Activated B cell treated with CpG ODN at 0.5 μM for 24 hours (primary cell): ENCODE results near the gene MUSTN1. TPM values are rescaled to one million over a fixed set of nuclear protein-coding genes. Genes with fewer than 3 reads are reported as not detected.

Source experiments
- ATAC-seq: fragments of 200-7000 bp; cut with Tn5 transposase; one replicate; pipeline ENCODE4 v1.10.0; 2021; ENCODE audit warnings: low read depth, mild to moderate bottlenecking, moderate library complexity
- CTCF ChIA-PET: fragments of 350-600 bp; sonication (Branson Sonifier 250); formaldehyde crosslinking; loops from one replicate; lab custom pipeline; 2021; ENCODE audit warnings: antibody characterized with exemption; lab: Charles Lee
- POLR2A ChIA-PET: fragments of 350-600 bp; sonication (Branson Sonifier 250); formaldehyde crosslinking; loops from one replicate; lab custom pipeline; 2021; ENCODE audit warnings: antibody characterized with exemption; lab: Charles Lee
- DNase-seq: peaks from one replicate; pipeline ENCODE4 v3.0.0; 2022
- H3K27ac Mint-ChIP-seq: one replicate; pipeline ENCODE4 v1.8.0; 2020; ENCODE audit warnings: mixed read lengths
- H3K27me3 Mint-ChIP-seq: one replicate; pipeline ENCODE4 v1.8.0; 2021; ENCODE audit warnings: mixed read lengths
- H3K36me3 Mint-ChIP-seq: one replicate; pipeline ENCODE4 v1.8.0; 2021; ENCODE audit warnings: low read depth, mixed read lengths
- H3K4me1 Mint-ChIP-seq: one replicate; pipeline ENCODE4 v1.8.0; 2021; ENCODE audit warnings: mixed read lengths
- H3K4me3 Mint-ChIP-seq: one replicate; pipeline ENCODE4 v1.8.0; 2020; ENCODE audit warnings: mild to moderate bottlenecking, mixed read lengths
- H3K9me3 Mint-ChIP-seq: one replicate; pipeline ENCODE4 v1.8.0; 2020; ENCODE audit warnings: mixed read lengths
- CTCF ChIP-seq: fragments of 200-600 bp; IDR thresholded peaks from one replicate; pipeline ENCODE4 v1.8.0; 2022; ENCODE audit warnings: antibody characterized with exemption, mild to moderate bottlenecking
- intact Hi-C: fragments of 100-400 bp; cut with micrococcal nuclease; formaldehyde crosslinking; loops from one replicate; pipeline ENCODE4 v1.15.1; 2024
- total RNA-seq: library from RNA; stranded (reverse); gene quantifications from 2 replicates; pipeline ENCODE4 v1.2.3, GENCODE V29; 2022

The MUSTN1 gene
- total RNA-seq, 1 donor from 2014 or later: 1.6 TPM

- Mint-ChIP-seq H3K4me3 (no peak overlapping the region), H3K9me3 (no peaks in the 10 kb centered on the region), H3K27ac (no peak overlapping the region), H3K4me1 (no peaks in the 10 kb centered on the region), H3K36me3 (peaks cover 57% of the 10 kb centered on the region), H3K27me3 (no peaks in the 10 kb centered on the region)
- DNase-seq (no peak), ATAC-seq (no peak)
- TF ChIP-seq CTCF: no peak
- CTCF ChIA-PET: interaction anchor here (1.1 kb wide), 1 partner anchor 137 kb away, joined by 4 read pairs; no protein-coding TSS in a partner anchor
- POLR2A ChIA-PET: no interaction called here
- intact Hi-C loops: loop anchor here (5.0 kb wide), 1 partner anchor 139 kb away; no protein-coding TSS in a partner anchor
Measured at GRCh38 chr3:52848617-52849016, 13.8 kb upstream of the MUSTN1 start.

GRCh38 chr3:52847726-52848125 is 12.9 kb upstream of the MUSTN1 start:
- CTCF ChIA-PET: no interaction called here
- Mint-ChIP-seq H3K4me3 (no peak overlapping the region), H3K9me3 (no peaks in the 10 kb centered on the region), H3K4me1 (no peaks in the 10 kb centered on the region), H3K27ac (no peak overlapping the region), H3K36me3 (peaks cover 57% of the 10 kb centered on the region), H3K27me3 (no peaks in the 10 kb centered on the region)
- TF ChIP-seq CTCF: no peak
- ATAC-seq (no peak), DNase-seq (no peak)
- POLR2A ChIA-PET: no interaction called here
- intact Hi-C loops: loop anchor here (5.0 kb wide), 1 partner anchor 140 kb away; no protein-coding TSS in a partner anchor

- no peak for ATAC-seq
- ChIA-PET POLR2A (no interaction called here), CTCF (no interaction called here)
- intact Hi-C loops: loop anchor here (5.0 kb wide), 1 partner anchor 140 kb away; no protein-coding TSS in a partner anchor
- H3K36me3 Mint-ChIP-seq: peaks cover 61% of the 10 kb centered on the region
- TF ChIP-seq CTCF: no peak
- no peaks in the 10 kb centered on the region for H3K27me3 Mint-ChIP-seq
- H3K9me3 Mint-ChIP-seq: no peaks in the 10 kb centered on the region
- H3K27ac Mint-ChIP-seq: no peak overlapping the region
- DNase-seq: no peak
- H3K4me3 Mint-ChIP-seq: no peak overlapping the region
- no peaks in the 10 kb centered on the region for H3K4me1 Mint-ChIP-seq
Measured at GRCh38 chr3:52847241-52847640, 12.4 kb upstream of the MUSTN1 start.

- ATAC-seq (no peak), DNase-seq (no peak)
- peaks cover 61% of the 10 kb centered on the region for H3K36me3 Mint-ChIP-seq
- H3K9me3 Mint-ChIP-seq: no peaks in the 10 kb centered on the region
- H3K4me1 Mint-ChIP-seq: no peaks in the 10 kb centered on the region
- no peaks in the 10 kb centered on the region for H3K27me3 Mint-ChIP-seq
- H3K27ac Mint-ChIP-seq: no peak overlapping the region
- no peak for TF ChIP-seq CTCF
- no peak overlapping the region for H3K4me3 Mint-ChIP-seq
- POLR2A ChIA-PET: no interaction called here
- CTCF ChIA-PET: interaction anchor here (1.1 kb wide), 1 partner anchor 88 kb away, joined by 3 read pairs; no protein-coding TSS in a partner anchor
- intact Hi-C loops: loop anchor here (5.0 kb wide), 1 partner anchor 141 kb away; no protein-coding TSS in a partner anchor
Measured at GRCh38 chr3:52846432-52846965, 11.7 kb upstream of the MUSTN1 start.

- TF ChIP-seq CTCF: no peak
- ATAC-seq: peak; percentile 57
- no peak for DNase-seq
- Mint-ChIP-seq H3K27ac (no peak overlapping the region), H3K4me3 (no peak overlapping the region), H3K9me3 (no peaks in the 10 kb centered on the region), H3K27me3 (no peaks in the 10 kb centered on the region), H3K4me1 (no peaks in the 10 kb centered on the region), H3K36me3 (peaks cover 62% of the 10 kb centered on the region)
- ChIA-PET POLR2A (interaction anchor here (0.6 kb wide), 1 partner anchor 22 kb away, joined by 3 read pairs; no protein-coding TSS in a partner anchor), CTCF (interaction anchor here (0.5 to 1.1 kb wide), 8 partner anchors 9 to 228 kb away, joined by 3 to 5 read pairs (median 3); no protein-coding TSS in a partner anchor)
- intact Hi-C loops: loop anchor here (1.0 to 5.0 kb wide), 2 partner anchors 141 to 226 kb away; no protein-coding TSS in a partner anchor
Measured at GRCh38 chr3:52845691-52846431, 11.0 kb upstream of the MUSTN1 start.
